Esophagus muscularis mucosa (tissue), 3 donors: Measurements from ENCODE around the gene DUSP9.

Source experiments
- POLR2A ChIP-seq: fragments of 450-650 bp; IDR thresholded peaks from one replicate; pipeline ENCODE4 v1.6.1; 2017; ENCODE audit warnings: antibody characterized with exemption, moderate library complexity, mild to moderate bottlenecking, low read depth
- POLR2AphosphoS5 ChIP-seq, 2 donors: sonication (generic); formaldehyde crosslinking; IDR thresholded peaks; one replicate each; pipeline ENCODE4 v1.6.1; 2017; ENCODE audit warnings: antibody characterized with exemption in 2 of 2
- TF ChIP-seq, protein P1 (sequence below), 3 experiments: fragments of 200-600 bp in 2 of 3; fragments of 450-650 bp in 1 of 3; sonication (generic) in 2 of 3; IDR thresholded peaks; one replicate each; pipeline ENCODE4 v1.5.1; 2017 to 2019; ENCODE audit warnings: antibody characterized with exemption in 3 of 3, mild to moderate bottlenecking in 2 of 3, moderate library complexity in 1 of 3

DNA sequence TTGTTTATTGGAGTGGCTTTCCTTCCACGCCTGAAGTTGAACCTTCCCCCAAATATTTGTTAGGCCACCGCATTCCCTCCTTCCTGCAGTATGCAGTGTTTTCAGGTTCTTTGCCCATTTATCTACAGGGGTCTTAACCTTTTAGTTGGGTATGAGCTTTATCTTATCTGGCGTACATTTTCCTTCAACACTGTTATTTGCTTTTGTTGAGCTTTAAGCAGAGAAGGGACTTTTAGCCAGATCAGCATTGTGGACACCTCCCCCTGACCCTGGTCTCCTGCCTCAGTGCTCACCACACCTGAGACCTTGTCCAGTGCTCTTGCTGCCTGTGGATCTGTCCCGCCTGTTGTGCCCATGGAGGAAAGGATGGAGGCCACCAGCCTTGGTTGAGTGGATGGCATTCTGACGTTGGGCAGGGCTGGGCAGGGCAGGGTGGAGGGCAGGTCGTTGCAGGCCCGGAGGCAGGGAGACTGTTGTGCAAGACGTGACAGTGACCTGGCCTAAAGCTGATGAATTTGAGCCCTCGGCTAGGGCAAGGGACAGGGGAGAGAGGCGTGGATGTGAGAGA, 998 bp upstream of the DUSP9 start:
- TF ChIP-seq, protein P1, sequence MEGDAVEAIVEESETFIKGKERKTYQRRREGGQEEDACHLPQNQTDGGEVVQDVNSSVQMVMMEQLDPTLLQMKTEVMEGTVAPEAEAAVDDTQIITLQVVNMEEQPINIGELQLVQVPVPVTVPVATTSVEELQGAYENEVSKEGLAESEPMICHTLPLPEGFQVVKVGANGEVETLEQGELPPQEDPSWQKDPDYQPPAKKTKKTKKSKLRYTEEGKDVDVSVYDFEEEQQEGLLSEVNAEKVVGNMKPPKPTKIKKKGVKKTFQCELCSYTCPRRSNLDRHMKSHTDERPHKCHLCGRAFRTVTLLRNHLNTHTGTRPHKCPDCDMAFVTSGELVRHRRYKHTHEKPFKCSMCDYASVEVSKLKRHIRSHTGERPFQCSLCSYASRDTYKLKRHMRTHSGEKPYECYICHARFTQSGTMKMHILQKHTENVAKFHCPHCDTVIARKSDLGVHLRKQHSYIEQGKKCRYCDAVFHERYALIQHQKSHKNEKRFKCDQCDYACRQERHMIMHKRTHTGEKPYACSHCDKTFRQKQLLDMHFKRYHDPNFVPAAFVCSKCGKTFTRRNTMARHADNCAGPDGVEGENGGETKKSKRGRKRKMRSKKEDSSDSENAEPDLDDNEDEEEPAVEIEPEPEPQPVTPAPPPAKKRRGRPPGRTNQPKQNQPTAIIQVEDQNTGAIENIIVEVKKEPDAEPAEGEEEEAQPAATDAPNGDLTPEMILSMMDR (IDR thresholded peaks at IDR 0.05): no peak
- no peak for TF ChIP-seq POLR2AphosphoS5 (IDR thresholded peaks at IDR 0.05)
- TF ChIP-seq POLR2A: no peak
